Natural killer cell (primary cell): ENCODE results near the gene SLC16A2. TPM values are rescaled to one million over a fixed set of nuclear protein-coding genes. Genes with fewer than 3 reads are reported as not detected.

ENCODE experiments used
- ATAC-seq, 3 donors: fragments of 150-1000 bp in 2 of 3; fragments of 200-7000 bp in 1 of 3; cut with Tn5 transposase; 1 replicate in 1 of 3; 2 replicates in 2 of 3; pipeline ENCODE4 v1.10.0; 2021; ENCODE audit warnings: mild to moderate bottlenecking in 2 of 3, moderate library complexity in 2 of 3
- DNase-seq, 2 donors: peaks; one replicate each; pipeline versions ENCODE4 v3.0.0 to v3.0.0-alpha.2; 2013 to 2021; ENCODE audit warnings: mixed read lengths in 1 of 2
- H3K27ac ChIP-seq: one replicate; pipeline ENCODE4 v1.5.1; 2013; ENCODE audit warnings: mild to moderate bottlenecking, low read length
- H3K27me3 ChIP-seq: one replicate; pipeline ENCODE4 v1.6.1; 2013; ENCODE audit warnings: low read length; ENCODE audit not compliant: control insufficient read depth, insufficient read depth
- H3K36me3 ChIP-seq: one replicate; pipeline ENCODE4 v1.6.1; 2013; ENCODE audit warnings: low read length; ENCODE audit not compliant: control insufficient read depth, insufficient read depth
- H3K4me1 ChIP-seq: one replicate; pipeline ENCODE4 v1.6.1; 2013; ENCODE audit warnings: low read length; ENCODE audit not compliant: control insufficient read depth, insufficient read depth
- H3K4me3 ChIP-seq: one replicate; pipeline ENCODE4 v1.5.1; 2013; ENCODE audit warnings: low read length
- H3K9me3 ChIP-seq: one replicate; pipeline ENCODE4 v1.6.1; 2013; ENCODE audit warnings: low read length; ENCODE audit not compliant: control insufficient read depth, insufficient read depth
- H3K27ac Mint-ChIP-seq, 2 donors: one replicate each; pipeline ENCODE4 v1.8.0; 2022; ENCODE audit warnings: mild to moderate bottlenecking in 2 of 2, mixed read lengths in 2 of 2, moderate library complexity in 1 of 2
- H3K27me3 Mint-ChIP-seq, 2 donors: one replicate each; pipeline ENCODE4 v1.8.0; 2022; ENCODE audit warnings: low read depth in 2 of 2, mixed read lengths in 2 of 2
- H3K36me3 Mint-ChIP-seq: one replicate; pipeline ENCODE4 v1.8.0; 2022; ENCODE audit warnings: mixed read lengths
- H3K4me1 Mint-ChIP-seq, 2 donors: one replicate each; pipeline ENCODE4 v1.8.0; 2022; ENCODE audit warnings: mixed read lengths in 2 of 2
- H3K4me3 Mint-ChIP-seq: one replicate; pipeline ENCODE4 v1.8.0; 2022; ENCODE audit warnings: mild to moderate bottlenecking, moderate library complexity, mixed read lengths
- H3K9me3 Mint-ChIP-seq, 2 donors: one replicate each; pipeline ENCODE4 v1.8.0; 2022; ENCODE audit warnings: mixed read lengths in 2 of 2
- WGBS: methylation state at CpG from one replicate; pipeline ENCODE4 v1.1.7; 2013; ENCODE audit warnings: missing lambda C conversion rate; ENCODE audit not compliant: insufficient coverage; 5-methylcytosine and 5-hydroxymethylcytosine counted together
- intact Hi-C: fragments of 100-400 bp; cut with micrococcal nuclease; formaldehyde crosslinking; loops from one replicate; pipeline ENCODE4 v1.14.2; 2022
- total RNA-seq, 4 donors: library from RNA; stranded (reverse); fragments of 120-200 nt in 1 of 4; gene quantifications; one replicate each; pipeline versions ENCODE4 v1.2.3 to v1.2.4, GENCODE V29; 2013 to 2022
- TF ChIP-seq, protein P1 (sequence below): fragments of 200-600 bp; IDR thresholded peaks from one replicate; pipeline ENCODE4 v1.8.0; 2022; ENCODE audit warnings: antibody characterized with exemption

SLC16A2 gene
- total RNA-seq, 3 donors from 2014 or later (not counting 1 experiment from before 2014, with no cell fraction given) = not detected

DNA sequence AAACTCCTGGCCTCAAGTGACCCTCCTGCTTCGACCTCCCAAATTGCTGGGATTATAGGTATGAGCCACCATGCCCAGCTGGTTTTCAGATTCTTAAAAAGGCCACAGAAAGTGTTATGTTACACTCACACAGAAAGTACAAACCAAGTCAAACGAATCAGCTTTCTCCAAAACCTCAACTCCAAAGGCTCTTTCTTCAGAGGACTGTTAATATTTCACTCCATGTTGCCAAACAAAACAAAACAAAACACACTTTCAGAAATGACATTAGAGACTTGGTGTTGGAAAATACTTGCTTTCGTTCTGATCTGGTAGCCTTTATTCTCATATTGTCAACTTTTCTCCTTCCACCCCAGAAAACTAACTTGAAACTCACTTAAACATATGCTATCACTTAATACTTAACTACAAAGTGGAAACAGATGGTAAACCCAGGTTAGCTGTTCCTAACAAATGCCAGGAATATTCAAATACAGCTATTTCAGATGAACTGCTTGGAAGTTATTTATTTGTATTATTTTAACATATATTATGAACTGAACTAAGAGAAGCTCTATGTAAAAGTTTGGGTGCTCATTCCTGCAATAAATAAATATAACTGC, 158.4 kb downstream of the SLC16A2 start:
- TF ChIP-seq, protein P1, sequence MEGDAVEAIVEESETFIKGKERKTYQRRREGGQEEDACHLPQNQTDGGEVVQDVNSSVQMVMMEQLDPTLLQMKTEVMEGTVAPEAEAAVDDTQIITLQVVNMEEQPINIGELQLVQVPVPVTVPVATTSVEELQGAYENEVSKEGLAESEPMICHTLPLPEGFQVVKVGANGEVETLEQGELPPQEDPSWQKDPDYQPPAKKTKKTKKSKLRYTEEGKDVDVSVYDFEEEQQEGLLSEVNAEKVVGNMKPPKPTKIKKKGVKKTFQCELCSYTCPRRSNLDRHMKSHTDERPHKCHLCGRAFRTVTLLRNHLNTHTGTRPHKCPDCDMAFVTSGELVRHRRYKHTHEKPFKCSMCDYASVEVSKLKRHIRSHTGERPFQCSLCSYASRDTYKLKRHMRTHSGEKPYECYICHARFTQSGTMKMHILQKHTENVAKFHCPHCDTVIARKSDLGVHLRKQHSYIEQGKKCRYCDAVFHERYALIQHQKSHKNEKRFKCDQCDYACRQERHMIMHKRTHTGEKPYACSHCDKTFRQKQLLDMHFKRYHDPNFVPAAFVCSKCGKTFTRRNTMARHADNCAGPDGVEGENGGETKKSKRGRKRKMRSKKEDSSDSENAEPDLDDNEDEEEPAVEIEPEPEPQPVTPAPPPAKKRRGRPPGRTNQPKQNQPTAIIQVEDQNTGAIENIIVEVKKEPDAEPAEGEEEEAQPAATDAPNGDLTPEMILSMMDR = no peak
- 82% methylated on average over 2 of the region's 3 CpGs for WGBS
- Histone ChIP-seq H3K27me3 (no peaks in the 10 kb centered on the region), H3K4me3 (no peak overlapping the region), H3K36me3 (no peaks in the 10 kb centered on the region), H3K4me1 (no peaks in the 10 kb centered on the region), H3K9me3 (no peaks in the 10 kb centered on the region), H3K27ac (no peak overlapping the region)
- H3K27me3 Mint-ChIP-seq = no peaks in the 10 kb centered on the region
- intact Hi-C loops = no loop called here
- H3K4me3 Mint-ChIP-seq = no peak overlapping the region
- no peak for DNase-seq
- H3K4me1 Mint-ChIP-seq = peaks cover 0 to under 1% of the 10 kb centered on the region in 2 donors
- H3K36me3 Mint-ChIP-seq = no peaks in the 10 kb centered on the region
- ATAC-seq = no peak
- H3K27ac Mint-ChIP-seq = no peak overlapping the region
- no peaks in the 10 kb centered on the region for H3K9me3 Mint-ChIP-seq

Other genes starting within 250 kb of the SLC16A2 start
- gene ZCCHC13, start 117.3 kb upstream of the SLC16A2 start, total RNA-seq = not detected
- 10 to 100 TPM; 43.2 to 49.5 (median 47.9) TPM for gene RLIM, start 193.1 kb downstream of the SLC16A2 start, total RNA-seq